Activated CD8-positive, alpha-beta T cell treated with anti-CD3 and anti-CD28 coated beads, Interleukin-2, amount 10 ng/mL, durations not matched to agents 7 days and 5 days (primary cell): ENCODE measurements around the gene JSRP1. TPM values are rescaled to one million over a fixed set of nuclear protein-coding genes. Genes with fewer than 3 reads are reported as not detected.

ENCODE experiments used
- ATAC-seq: fragments of 150-1000 bp; cut with Tn5 transposase; one replicate; pipeline ENCODE4 v1.10.0; 2021; ENCODE audit warnings: moderate library complexity
- CTCF ChIA-PET: fragments of 350-600 bp; sonication (Branson Sonifier 250); formaldehyde crosslinking; loops from one replicate; lab custom pipeline; 2021; ENCODE audit warnings: antibody characterized with exemption; lab: Charles Lee
- POLR2A ChIA-PET: fragments of 350-600 bp; sonication (Branson Sonifier 250); formaldehyde crosslinking; loops from one replicate; lab custom pipeline; 2021; ENCODE audit warnings: antibody characterized with exemption; lab: Charles Lee
- DNase-seq: peaks from one replicate; pipeline ENCODE4 v3.0.0-alpha.2; 2020
- H3K27ac Mint-ChIP-seq: one replicate; pipeline ENCODE4 v1.8.0; 2021; ENCODE audit warnings: mild to moderate bottlenecking, mixed read lengths
- H3K27me3 Mint-ChIP-seq: one replicate; pipeline ENCODE4 v1.8.0; 2021; ENCODE audit warnings: low read depth, mixed read lengths
- H3K36me3 Mint-ChIP-seq: one replicate; pipeline ENCODE4 v1.8.0; 2021; ENCODE audit warnings: low read depth, mixed read lengths
- H3K4me1 Mint-ChIP-seq: one replicate; pipeline ENCODE4 v1.8.0; 2021; ENCODE audit warnings: low read depth, mixed read lengths
- H3K4me3 Mint-ChIP-seq: one replicate; pipeline ENCODE4 v1.8.0; 2021; ENCODE audit warnings: mild to moderate bottlenecking, mixed read lengths
- H3K9me3 Mint-ChIP-seq: one replicate; pipeline ENCODE4 v1.8.0; 2022; ENCODE audit warnings: mixed read lengths; ENCODE audit not compliant: insufficient read depth
- total RNA-seq, 2 experiments: library from RNA; stranded (reverse); gene quantifications; one replicate each; pipeline ENCODE4 v1.2.3, GENCODE V29; 2021

The JSRP1 gene
- total RNA-seq = not detected

- Mint-ChIP-seq H3K9me3 (no peaks in the 10 kb centered on the region), H3K4me1 (peaks cover 41% of the 10 kb centered on the region), H3K27me3 (peaks cover 13% of the 10 kb centered on the region), H3K36me3 (no peaks in the 10 kb centered on the region), H3K27ac (peak within 1 kb of the TSS; percentile 70), H3K4me3 (no peak within 1 kb of the TSS)
- ATAC-seq (no peak), DNase-seq (no peak)
- ChIA-PET POLR2A (interaction anchor here (0.7 to 1.9 kb wide), 3 partner anchors 14 to 32 kb away, joined by 3 to 7 read pairs (median 4); no protein-coding TSS in a partner anchor), CTCF (no interaction called here)
These were observed at the start of gene JSRP1 for GRCh38 chr19:2255982-2256685. Gene JSRP1 (minus strand): TSS chr19:2256417. CDS start chr19:2255314, 1,103 bp downstream.

- no peak overlapping the region for H3K27ac Mint-ChIP-seq
- POLR2A ChIA-PET = interaction anchor here (0.6 to 1.1 kb wide), 3 partner anchors 36 to 156 kb away, joined by 3 read pairs; no protein-coding TSS in a partner anchor
- CTCF ChIA-PET = interaction anchor here (1.6 kb wide), 1 partner anchor 86 kb away, joined by 4 read pairs; no protein-coding TSS in a partner anchor
These were observed 49.4 kb upstream of the JSRP1 start for GRCh38 chr19:2305452-2306280.

GRCh38 chr19:2303211-2303798 is 47.1 kb upstream of the JSRP1 start:
- DNase-seq = no peak
- H3K9me3 Mint-ChIP-seq = no peaks in the 10 kb centered on the region
- H3K4me3 Mint-ChIP-seq = no peak overlapping the region
- no peak overlapping the region for H3K27ac Mint-ChIP-seq
- H3K27me3 Mint-ChIP-seq = peaks cover 40% of the 10 kb centered on the region
- ChIA-PET CTCF (interaction anchor here (1.5 kb wide), 1 partner anchor 29 kb away, joined by 3 read pairs; no protein-coding TSS in a partner anchor), POLR2A (interaction anchor here (1.0 to 1.3 kb wide), 2 partner anchors 12 to 25 kb away, joined by 3 to 4 read pairs; partner anchors contain the start of gene LSM7)
- no peak for ATAC-seq
- H3K4me1 Mint-ChIP-seq = peaks cover 4% of the 10 kb centered on the region
- no peaks in the 10 kb centered on the region for H3K36me3 Mint-ChIP-seq

More at GRCh38 chr19:2305452-2306280, 49.4 kb upstream of the JSRP1 start:
- DNase-seq (no peak), ATAC-seq (no peak)
- peaks cover 51% of the 10 kb centered on the region for H3K27me3 Mint-ChIP-seq
- H3K4me3 Mint-ChIP-seq = no peak overlapping the region
- no peaks in the 10 kb centered on the region for H3K9me3 Mint-ChIP-seq
- peaks cover 6% of the 10 kb centered on the region for H3K4me1 Mint-ChIP-seq
- H3K36me3 Mint-ChIP-seq = no peaks in the 10 kb centered on the region

- Mint-ChIP-seq H3K27ac (no peak overlapping the region), H3K4me3 (no peak overlapping the region), H3K4me1 (peaks cover 4% of the 10 kb centered on the region), H3K36me3 (no peaks in the 10 kb centered on the region), H3K9me3 (no peaks in the 10 kb centered on the region), H3K27me3 (peaks cover 39% of the 10 kb centered on the region)
- ChIA-PET CTCF (interaction anchor here (0.9 to 1.5 kb wide), 2 partner anchors 28 to 91 kb away, joined by 3 to 4 read pairs; no protein-coding TSS in a partner anchor), POLR2A (interaction anchor here (0.9 to 1.3 kb wide), 2 partner anchors 11 to 13 kb away, joined by 4 read pairs; no protein-coding TSS in a partner anchor)
- DNase-seq (no peak), ATAC-seq (peak; percentile 17)
These were observed 46.3 kb upstream of the JSRP1 start for GRCh38 chr19:2302319-2303210.

GRCh38 chr19:2300533-2300932 is 44.3 kb upstream of the JSRP1 start:
- Mint-ChIP-seq H3K27ac (no peak overlapping the region), H3K36me3 (peaks cover 2% of the 10 kb centered on the region), H3K4me3 (no peak overlapping the region), H3K9me3 (no peaks in the 10 kb centered on the region), H3K4me1 (peaks cover 4% of the 10 kb centered on the region), H3K27me3 (peaks cover 26% of the 10 kb centered on the region)
- ATAC-seq (no peak), DNase-seq (no peak)
- ChIA-PET CTCF (no interaction called here), POLR2A (interaction anchor here (0.6 kb wide), 1 partner anchor 11 kb away, joined by 3 read pairs; no protein-coding TSS in a partner anchor)

GRCh38 chr19:2296141-2296540 is 39.9 kb upstream of the JSRP1 start:
- Mint-ChIP-seq H3K27ac (no peak overlapping the region), H3K27me3 (peaks cover under 1% of the 10 kb centered on the region), H3K4me3 (no peak overlapping the region), H3K36me3 (peaks cover 20% of the 10 kb centered on the region), H3K4me1 (peaks cover 13% of the 10 kb centered on the region), H3K9me3 (no peaks in the 10 kb centered on the region)
- ChIA-PET CTCF (no interaction called here), POLR2A (no interaction called here)
- DNase-seq (no peak), ATAC-seq (no peak)

- Mint-ChIP-seq H3K4me1 (peaks cover 19% of the 10 kb centered on the region), H3K27ac (no peak overlapping the region), H3K9me3 (no peaks in the 10 kb centered on the region), H3K36me3 (peaks cover 25% of the 10 kb centered on the region), H3K27me3 (no peaks in the 10 kb centered on the region), H3K4me3 (no peak overlapping the region)
- DNase-seq (no peak), ATAC-seq (no peak)
- POLR2A ChIA-PET = interaction anchor here (1.1 kb wide), 1 partner anchor 20 kb away, joined by 3 read pairs; no protein-coding TSS in a partner anchor
- CTCF ChIA-PET = interaction anchor here (1.0 kb wide), 1 partner anchor 24 kb away, joined by 3 read pairs; no protein-coding TSS in a partner anchor
These were observed 38.6 kb upstream of the JSRP1 start for GRCh38 chr19:2294687-2295335.

GRCh38 chr19:2291185-2291751 is 35.1 kb upstream of the JSRP1 start:
- Mint-ChIP-seq H3K36me3 (peaks cover 25% of the 10 kb centered on the region), H3K4me1 (peaks cover 41% of the 10 kb centered on the region), H3K4me3 (peak overlapping the region; percentile 82), H3K27me3 (peaks cover 5% of the 10 kb centered on the region), H3K9me3 (no peaks in the 10 kb centered on the region), H3K27ac (peak overlapping the region; percentile 87)
- DNase-seq (no peak), ATAC-seq (no peak)
- POLR2A ChIA-PET = interaction anchor here (1.0 kb wide), 1 partner anchor 12 kb away, joined by 4 read pairs; no protein-coding TSS in a partner anchor
- CTCF ChIA-PET = interaction anchor here (0.6 kb wide), 1 partner anchor 357 kb away, joined by 3 read pairs; no protein-coding TSS in a partner anchor

GRCh38 chr19:2290441-2291184 is 34.4 kb upstream of the JSRP1 start:
- peak overlapping the region; percentile 87 for H3K27ac Mint-ChIP-seq
- ATAC-seq = peak; percentile 34

More at GRCh38 chr19:2290441-2291184, 34.4 kb upstream of the JSRP1 start:
- Mint-ChIP-seq H3K4me1 (peaks cover 41% of the 10 kb centered on the region), H3K9me3 (no peaks in the 10 kb centered on the region), H3K4me3 (peak overlapping the region; percentile 82), H3K27me3 (peaks cover 5% of the 10 kb centered on the region), H3K36me3 (peaks cover 25% of the 10 kb centered on the region)
- DNase-seq = peak; percentile 51
- CTCF ChIA-PET = no interaction called here
- POLR2A ChIA-PET = no interaction called here
